Urothelium cell line (cell line): ENCODE data around the gene INSYN1.
"Not testable (repeated sequence)": the region's sequence is repeated elsewhere in the genome, so short reads cannot be mapped to it uniquely, and the experiment has no call there.

Experiments used
- DNase-seq: peaks from one replicate; pipeline ENCODE4 v3.0.0; 2011; ENCODE audit warnings: low spot score, mixed read lengths
- FAIRE-seq: peaks from 2 replicates; lab custom pipeline; 2011; peaks lifted over from hg19 to GRCh38; lab: Jason Lieb, UNC

INSYN1 gene

GRCh38 chr15:73750951-73751350, 2.2 kb downstream of the INSYN1 start:
- DNase-seq (no peak), FAIRE-seq (no peak)

DNA sequence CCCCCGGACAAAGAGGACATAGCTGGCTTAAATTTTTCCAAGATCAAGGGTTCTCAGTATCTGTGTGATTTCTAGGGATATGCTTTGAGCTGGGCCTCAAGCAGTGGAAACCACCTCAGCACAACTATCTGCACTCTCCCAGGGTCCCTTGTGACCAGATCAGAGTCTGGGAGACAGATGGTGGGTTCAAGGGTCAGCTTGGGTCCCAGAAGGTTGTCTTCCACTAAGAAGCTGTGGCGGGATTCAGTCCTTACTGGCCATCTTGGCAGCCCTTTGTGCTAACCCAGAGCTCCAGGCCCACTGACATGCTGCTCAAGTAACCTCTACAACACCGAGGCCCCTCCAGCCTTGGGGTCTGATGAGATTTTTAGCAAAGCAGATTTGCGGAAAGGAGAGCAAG, 2.7 kb downstream of the INSYN1 start:
- DNase-seq (no peak), FAIRE-seq (no peak)

GRCh38 chr15:73749971-73750370, 3.2 kb downstream of the INSYN1 start:
- DNase-seq (no peak), FAIRE-seq (no peak)

DNA sequence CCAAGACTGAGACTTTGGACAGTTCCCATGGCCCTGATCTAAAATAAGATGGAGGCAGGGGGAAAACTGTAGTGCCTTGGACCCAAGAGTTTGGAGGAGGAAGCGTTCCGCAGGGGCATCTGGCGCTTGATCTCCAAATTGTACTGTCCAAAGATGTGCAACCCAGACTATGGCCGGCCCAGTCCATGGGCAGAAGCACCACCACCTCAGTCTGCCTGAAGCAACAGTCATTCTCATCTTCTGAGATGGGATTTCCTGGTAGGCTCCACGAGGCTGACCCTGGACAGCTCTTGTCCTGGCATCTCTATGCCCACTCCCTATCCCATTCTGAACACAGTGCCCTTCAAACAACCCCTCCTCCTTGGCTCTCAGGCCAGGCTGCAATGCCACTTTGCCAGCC, 3.6 kb downstream of the INSYN1 start:
- no peak for FAIRE-seq
- DNase-seq: no peak

DNA sequence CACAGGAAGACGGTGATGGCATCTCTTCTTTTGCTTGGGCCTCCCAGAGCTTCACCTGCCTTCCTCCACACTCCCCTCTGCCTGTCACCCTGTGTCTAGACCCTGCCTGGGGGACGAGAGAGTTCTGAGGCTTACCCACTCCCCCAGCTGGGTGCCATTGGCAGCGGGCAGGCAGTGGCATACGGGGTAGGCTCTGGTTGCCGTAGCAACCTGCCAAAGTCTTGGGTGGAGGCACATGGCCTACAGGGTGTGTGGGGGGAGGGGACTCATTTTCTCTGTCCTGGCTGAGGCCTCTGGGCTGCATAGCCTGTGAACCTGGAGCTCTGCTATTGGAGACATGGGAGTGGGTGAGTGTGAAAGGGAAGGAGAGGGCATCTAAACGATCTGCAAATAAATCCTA, 4.4 kb downstream of the INSYN1 start:
- DNase-seq (no peak), FAIRE-seq (no peak)

GRCh38 chr15:73747847-73748590, 5.1 kb downstream of the INSYN1 start:
- FAIRE-seq (no peak), DNase-seq (no peak)

GRCh38 chr15:73746883-73747282, 6.3 kb downstream of the INSYN1 start:
- FAIRE-seq (no peak), DNase-seq (no peak)

- FAIRE-seq (no peak), DNase-seq (no peak)
Measured at GRCh38 chr15:73746261-73746660, 6.9 kb downstream of the INSYN1 start.

DNA sequence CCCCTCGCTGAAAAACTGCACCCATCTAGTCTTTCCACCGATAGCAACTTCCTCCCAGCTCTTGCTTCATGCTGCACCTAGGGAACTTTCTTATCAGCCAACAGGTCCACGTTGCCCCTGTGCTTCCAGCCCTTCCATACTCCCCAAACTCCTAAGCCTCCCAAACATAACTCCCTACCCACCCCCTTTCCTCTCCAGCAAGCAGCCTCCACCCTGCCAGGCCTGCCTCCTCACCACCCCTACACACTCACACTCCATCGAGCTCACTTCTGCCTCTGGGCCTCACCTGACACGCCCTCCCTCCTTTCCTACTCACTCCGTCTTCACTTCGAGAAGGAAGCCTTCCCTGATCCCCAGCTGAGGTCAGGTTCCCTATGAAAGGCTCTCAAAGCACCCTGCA, 8.1 kb downstream of the INSYN1 start:
- FAIRE-seq: no peak
- no peak for DNase-seq

DNA sequence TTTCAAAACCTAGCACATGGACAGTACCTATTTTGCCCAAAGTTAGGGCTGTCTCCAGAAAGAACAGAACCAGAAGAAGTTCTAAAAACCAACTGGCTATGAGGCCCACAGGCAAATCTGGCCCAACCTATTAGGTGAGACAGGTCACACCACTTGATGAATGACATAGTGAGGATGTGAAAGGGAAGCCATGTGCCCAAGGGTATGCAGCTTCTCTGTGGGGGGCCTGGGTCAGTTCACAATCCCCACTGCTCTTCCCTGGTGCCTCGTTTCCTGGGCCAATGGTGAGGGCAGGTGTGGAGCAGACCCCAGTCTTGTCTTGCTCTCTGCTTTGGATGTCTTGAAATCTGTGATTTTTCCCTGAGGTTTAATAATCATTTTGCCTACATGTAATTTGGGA, 8.9 kb downstream of the INSYN1 start:
- no peak for FAIRE-seq
- no peak for DNase-seq

DNA sequence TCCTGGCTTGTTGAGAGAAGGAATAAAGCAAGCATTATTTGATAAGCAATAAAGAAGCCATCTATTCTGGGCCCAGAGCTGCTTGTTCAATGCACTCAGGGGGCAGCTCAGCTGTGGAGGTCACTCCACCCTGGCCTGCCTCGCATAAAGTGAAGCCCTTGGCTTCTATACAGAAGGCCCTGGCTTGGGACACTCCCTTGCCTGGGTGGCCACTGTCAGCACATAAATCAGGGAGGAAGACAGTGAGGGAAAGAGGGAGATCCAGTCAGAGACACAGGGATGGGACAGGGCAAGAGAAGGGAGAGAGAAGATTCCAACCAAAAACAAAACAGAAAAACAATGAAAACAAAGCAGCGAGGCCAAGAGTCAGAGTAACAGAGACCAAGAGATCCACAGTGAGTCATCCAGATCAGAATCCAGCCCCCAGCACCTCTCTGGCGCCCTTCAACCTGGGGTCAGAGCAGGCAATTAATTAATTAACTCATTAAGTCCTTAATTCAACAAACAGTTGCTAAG, 11.8 kb downstream of the INSYN1 start:
- no peak for DNase-seq

GRCh38 chr15:73740152-73741048, 12.8 kb downstream of the INSYN1 start:
- FAIRE-seq: no peak
- DNase-seq: no peak

More for the DNA sequence above, 11.8 kb downstream of the INSYN1 start:
- no peak for FAIRE-seq

GRCh38 chr15:73737535-73737934, 15.6 kb downstream of the INSYN1 start:
- no peak for DNase-seq
- FAIRE-seq: no peak

DNA sequence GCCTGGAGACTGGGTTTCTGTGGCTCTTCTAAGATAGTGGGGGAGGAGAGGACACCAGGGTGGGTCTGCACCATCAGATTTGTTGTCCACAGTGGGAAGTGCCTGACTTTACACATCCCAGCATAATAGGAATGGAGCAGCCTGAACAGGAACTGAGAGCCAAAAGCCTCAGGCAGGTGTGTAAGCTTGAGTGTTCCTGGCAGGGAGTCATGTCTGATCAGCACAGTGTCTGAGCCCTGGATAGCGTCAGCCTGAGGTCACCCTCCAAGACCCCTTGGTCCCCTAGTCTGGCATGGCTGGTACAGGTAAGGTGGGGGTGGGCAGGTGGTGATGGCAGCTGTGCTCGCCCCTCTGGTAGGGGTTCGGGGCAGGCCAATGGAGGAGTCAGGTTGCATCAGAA, 20.2 kb downstream of the INSYN1 start:
- DNase-seq: no peak
- no peak for FAIRE-seq

GRCh38 chr15:73732051-73732450, 21.1 kb downstream of the INSYN1 start:
- FAIRE-seq, DNase-seq: not testable (repeated sequence)

- DNase-seq: no peak
- no peak for FAIRE-seq
Measured at GRCh38 chr15:73727330-73727976, 25.7 kb downstream of the INSYN1 start.

GRCh38 chr15:73724212-73724611, 28.9 kb downstream of the INSYN1 start:
- FAIRE-seq: no peak
- DNase-seq: no peak

GRCh38 chr15:73723191-73723590, 30.0 kb downstream of the INSYN1 start:
- no peak for DNase-seq
- no peak for FAIRE-seq

DNA sequence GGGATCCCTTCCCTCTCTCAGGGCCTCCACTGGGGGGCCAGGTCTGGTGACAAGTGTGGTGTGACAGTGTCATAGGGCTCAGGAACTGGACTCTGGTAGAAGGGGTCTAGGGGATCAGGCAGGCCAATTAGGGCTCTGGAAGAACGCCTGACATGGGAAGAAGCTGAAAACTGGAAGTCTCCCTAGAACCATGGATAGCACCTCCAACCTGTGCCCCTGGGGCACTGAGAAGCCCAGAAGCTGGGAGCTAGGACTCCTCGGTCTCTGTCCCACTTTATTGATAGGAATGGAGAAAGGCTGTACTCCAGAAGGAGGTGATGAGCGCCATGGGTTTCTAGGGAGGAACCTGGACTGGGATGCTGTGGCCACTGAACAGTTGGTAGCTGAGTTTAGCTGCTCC, 30.7 kb downstream of the INSYN1 start:
- no peak for DNase-seq
- no peak for FAIRE-seq

DNA sequence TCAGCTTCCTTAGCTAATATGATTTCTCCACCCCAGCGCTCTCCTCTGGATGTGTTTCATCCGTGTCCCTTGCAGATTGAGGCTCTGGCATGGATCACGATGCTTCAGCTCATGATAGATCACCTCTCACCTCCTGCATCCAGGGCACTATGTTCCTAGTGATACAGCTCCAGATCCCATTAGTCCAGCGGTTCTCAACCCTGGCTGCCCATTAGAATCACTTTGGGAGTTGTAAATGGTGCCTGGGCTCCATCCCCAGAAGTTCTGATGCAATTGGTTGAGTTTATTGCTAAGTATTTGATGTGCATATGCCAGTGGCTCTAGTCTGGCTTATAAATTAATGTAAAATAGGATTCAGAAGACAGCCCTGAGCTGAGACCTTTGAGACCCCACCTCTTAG, 34.5 kb downstream of the INSYN1 start:
- DNase-seq: no peak
- no peak for FAIRE-seq

DNA sequence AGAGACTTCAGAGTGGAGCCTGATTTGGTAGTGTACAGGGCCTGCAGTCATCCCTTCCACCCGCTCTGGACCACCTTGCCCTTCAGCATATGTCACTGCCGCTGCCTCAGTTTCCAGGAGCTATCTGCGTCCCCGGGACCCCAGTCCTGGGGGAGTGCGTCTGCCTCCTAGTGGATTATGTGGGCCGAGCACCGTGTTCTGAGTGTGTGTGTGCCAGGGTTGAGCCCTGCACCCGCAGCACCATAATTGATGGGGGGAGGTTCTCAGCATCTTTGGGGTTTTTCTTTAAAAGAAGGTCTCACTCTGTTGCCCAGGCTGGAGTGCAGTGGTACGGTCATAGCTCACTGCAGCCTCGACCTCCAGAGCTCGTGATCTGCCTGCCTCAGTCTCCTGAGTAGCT, 35.3 kb downstream of the INSYN1 start:
- FAIRE-seq: no peak

More for the DNA sequence above, 35.3 kb downstream of the INSYN1 start:
- no peak for DNase-seq
